ENCODE data around the gene YWHAQ.

Gene YWHAQ

GRCh38 chr2:9639740-9640343 lies 9.0 kb upstream of the YWHAQ start:
- POLR2A ChIA-PET, result interaction anchor here (2.2 kb wide), 1 partner anchor 10 kb away, joined by 18 read pairs; the partner anchor contains the start of gene YWHAQ
- CTCF ChIA-PET, result interaction anchor here (1.5 kb wide), 1 partner anchor 34 kb away, joined by 3 read pairs; no protein-coding TSS in a partner anchor
- H3K4me3 ChIP-seq (ENCODE audit: low read depth, low read length), result no peak overlapping the region
- no peak for TF ChIP-seq CTCF (IDR thresholded peaks at IDR 0.05; ENCODE audit: insufficient read depth, low read length, missing control alignments)
- DNase-seq (ENCODE audit: low read depth, low spot score), result no peak

GRCh38 chr2:9639000-9639602 lies 8.3 kb upstream of the YWHAQ start:
- no peak overlapping the region for H3K4me3 ChIP-seq (ENCODE audit: low read depth, low read length)
- no peak for TF ChIP-seq CTCF (IDR thresholded peaks at IDR 0.05; ENCODE audit: insufficient read depth, low read length, missing control alignments)
- POLR2A ChIA-PET, result interaction anchor here (1.1 to 2.2 kb wide), 2 partner anchors 9 to 36 kb away, joined by 3 to 18 read pairs; partner anchors contain the start of gene YWHAQ
- CTCF ChIA-PET, result interaction anchor here (1.0 to 1.5 kb wide), 2 partner anchors 33 to 130 kb away, joined by 3 to 5 read pairs; no protein-coding TSS in a partner anchor
- DNase-seq (ENCODE audit: low read depth, low spot score), result no peak

GRCh38 chr2:9638532-9638931 lies 7.7 kb upstream of the YWHAQ start:
- TF ChIP-seq CTCF (IDR thresholded peaks at IDR 0.05; ENCODE audit: insufficient read depth, low read length, missing control alignments), result no peak
- H3K4me3 ChIP-seq (ENCODE audit: low read depth, low read length), result no peak overlapping the region
- DNase-seq (ENCODE audit: low read depth, low spot score), result peak; percentile 59
- CTCF ChIA-PET, result interaction anchor here (1.0 to 1.5 kb wide), 3 partner anchors 15 to 131 kb away, joined by 3 to 5 read pairs (median 3); no protein-coding TSS in a partner anchor
- POLR2A ChIA-PET, result interaction anchor here (0.7 to 2.2 kb wide), 3 partner anchors 8 to 440 kb away, joined by 3 to 18 read pairs (median 3); partner anchors contain the start of gene YWHAQ

- DNase-seq (ENCODE audit: low read depth, low spot score), result no peak
- no peak for TF ChIP-seq CTCF (IDR thresholded peaks at IDR 0.05; ENCODE audit: insufficient read depth, low read length, missing control alignments)
- CTCF ChIA-PET, result interaction anchor here (0.8 to 1.4 kb wide), 3 partner anchors 17 to 132 kb away, joined by 3 read pairs; no protein-coding TSS in a partner anchor
- POLR2A ChIA-PET, result interaction anchor here (1.1 to 2.2 kb wide), 2 partner anchors 7 to 18 kb away, joined by 5 to 18 read pairs; partner anchors contain the start of gene YWHAQ
- H3K4me3 ChIP-seq (ENCODE audit: low read depth, low read length), result no peak overlapping the region
Measured at GRCh38 chr2:9637330-9637729, 6.5 kb upstream of the YWHAQ start.

- CTCF ChIA-PET, result interaction anchor here (1.1 to 2.6 kb wide), 4 partner anchors 27 to 179 kb away, joined by 3 to 10 read pairs (median 3); no protein-coding TSS in a partner anchor
- POLR2A ChIA-PET, result no interaction called here
- no peak for DNase-seq (ENCODE audit: low read depth, low spot score)
- no peak overlapping the region for H3K4me3 ChIP-seq (ENCODE audit: low read depth, low read length)
- TF ChIP-seq CTCF (IDR thresholded peaks at IDR 0.05; ENCODE audit: insufficient read depth, low read length, missing control alignments), result no peak
Measured at GRCh38 chr2:9634133-9634532, 3.3 kb upstream of the YWHAQ start.
